HepG2 (cell line): ENCODE results near the gene ADAM8. TPM values are rescaled to one million over a fixed set of nuclear protein-coding genes. Genes with fewer than 3 reads are reported as not detected.

Experiments
- ATF1 ChIP-seq: IDR thresholded peaks from 2 replicates; pipeline ENCODE4 v1.6.1; 2016; ENCODE audit warnings: mild to moderate bottlenecking, control low read depth
- NFRKB ChIP-seq: fragments of 450-650 bp; IDR thresholded peaks from 2 replicates; pipeline ENCODE4 v1.6.1; 2017
- NR2F1 ChIP-seq, 2 experiments: fragments of 450-650 bp in 1 of 2; formaldehyde crosslinking in 1 of 2; IDR thresholded peaks; 2 replicates each; pipeline versions ENCODE4 v1.5.0 to v1.6.1; 2016 to 2020; ENCODE audit warnings: mild to moderate bottlenecking in 1 of 2, missing compliant biosample characterization in 1 of 2, missing genetic modification reagents in 1 of 2, moderate library complexity in 1 of 2
- PAX8 ChIP-seq: sonication (generic); formaldehyde crosslinking; IDR thresholded peaks from 2 replicates; pipeline ENCODE4 v1.8.0; 2022; ENCODE audit warnings: mild to moderate bottlenecking, missing genetic modification reagents, borderline replicate concordance
- RXRA ChIP-seq: sonication (generic); formaldehyde crosslinking; IDR thresholded peaks from 2 replicates; pipeline ENCODE4 v1.5.1; 2020; ENCODE audit warnings: missing genetic modification reagents
- ZBTB1 ChIP-seq: sonication (generic); formaldehyde crosslinking; IDR thresholded peaks from 2 replicates; pipeline ENCODE4 v1.4.0; 2020; ENCODE audit warnings: missing genetic modification reagents, borderline replicate concordance
- ZNF552 ChIP-seq: sonication (generic); formaldehyde crosslinking; IDR thresholded peaks from 2 replicates; pipeline ENCODE4 v1.9.0; 2022; ENCODE audit warnings: missing genetic modification reagents, mild to moderate bottlenecking, borderline replicate concordance
- polyA plus RNA-seq, 8 experiments: library from polyadenylated mRNA; depleted of rRNA in 3 of 8; stranded (reverse) in 7 of 8; unstranded in 1 of 8; fragments of >200 nt; fragmentation: Illumina TruSeq in 4 of 8; extraction: Trizol in 4 of 8; gene quantifications; 2 replicates each; pipeline versions ENCODE4 v1.2.1 to v1.2.3, GENCODE V29; 2011 to 2016; ENCODE audit warnings: low read depth in 4 of 8, missing spikeins in 1 of 8, mixed read lengths in 1 of 8; ENCODE audit not compliant: insufficient read depth in 1 of 8
- total RNA-seq, 5 experiments: library from RNA; depleted of rRNA; stranded (reverse); fragments of >200 nt; fragmentation: Illumina TruSeq; extraction: Trizol; gene quantifications; 2 replicates each; pipeline ENCODE4 v1.2.3, GENCODE V29; 2016; ENCODE audit warnings: low read depth in 1 of 5
- TF ChIP-seq, protein P1 (sequence below): IDR thresholded peaks from 2 replicates; pipeline ENCODE4 v1.6.1; 2012; ENCODE audit warnings: low read depth, low read length, improper control_type of control experiment
- TF ChIP-seq, protein P2 (sequence below): sonication (generic); formaldehyde crosslinking; IDR thresholded peaks from 2 replicates; pipeline ENCODE4 v1.4.0; 2020; ENCODE audit warnings: low read depth, missing genetic modification reagents
- TF ChIP-seq, protein P3 (sequence below): sonication (generic); formaldehyde crosslinking; IDR thresholded peaks from 2 replicates; pipeline ENCODE4 v1.4.0; 2020; ENCODE audit warnings: mild to moderate bottlenecking, missing genetic modification reagents
- TF ChIP-seq, protein P4 (sequence below): sonication (generic); formaldehyde crosslinking; IDR thresholded peaks from 2 replicates; pipeline ENCODE4 v1.5.0; 2020; ENCODE audit warnings: missing genetic modification reagents
- TF ChIP-seq, protein P5 (sequence below): sonication (generic); formaldehyde crosslinking; IDR thresholded peaks from 2 replicates; pipeline ENCODE4 v1.8.0; 2023; ENCODE audit warnings: mild to moderate bottlenecking, missing genetic modification reagents
- TF ChIP-seq, protein P6 (sequence below): sonication (generic); formaldehyde crosslinking; conservative IDR thresholded peaks from 2 replicates; pipeline ENCODE4 v1.8.1; 2023; ENCODE audit warnings: missing genetic modification reagents
- TF ChIP-seq, protein P7 (sequence below): sonication (generic); formaldehyde crosslinking; IDR thresholded peaks from 2 replicates; pipeline ENCODE4 v1.4.0; 2020; ENCODE audit warnings: missing genetic modification reagents
- TF ChIP-seq, protein P8 (sequence below): fragments of 450-650 bp; IDR thresholded peaks from 2 replicates; pipeline ENCODE4 v1.6.1; 2017

The ADAM8 gene
- total and polyA plus RNA-seq, 2 of the 13 experiments (the other 11 are each of a cell fraction or from before 2014, with no cell fraction given), result 0.24 to 0.93 TPM

DNA sequence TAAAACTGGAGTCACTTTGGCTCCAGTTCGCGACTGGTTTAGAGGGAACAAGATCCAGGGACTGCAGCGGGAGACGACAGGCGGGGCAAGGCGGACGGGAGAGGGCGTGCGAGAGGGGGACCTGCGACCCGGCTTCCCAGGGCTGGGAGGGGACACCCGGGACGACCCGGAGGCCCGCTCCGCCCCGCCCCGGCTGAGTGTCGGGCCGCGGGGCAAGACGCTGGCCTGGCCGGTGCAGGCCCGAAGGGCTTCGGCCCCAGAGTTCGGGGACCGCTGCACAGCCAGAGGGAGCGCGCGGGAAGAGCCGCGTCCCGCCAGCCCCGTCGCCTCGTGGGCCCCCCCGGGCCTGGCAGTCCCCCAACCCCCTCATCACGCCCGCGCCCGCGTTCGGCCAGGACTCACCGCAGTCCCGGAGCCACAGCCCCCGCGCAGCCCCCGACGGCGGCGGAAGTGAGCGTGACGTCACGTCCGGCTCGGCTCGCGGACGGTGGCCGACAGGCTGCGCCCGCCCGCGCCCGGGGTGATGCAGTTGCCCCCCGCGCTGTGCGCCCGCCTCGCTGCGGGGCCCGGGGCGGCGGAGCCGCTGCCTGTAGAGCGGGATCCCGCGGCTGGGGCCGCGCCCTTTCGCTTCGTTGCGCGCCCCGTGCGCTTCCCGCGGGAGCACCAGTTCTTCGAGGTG lies 31.9 kb upstream of the ADAM8 start, which contains the start of the genes TUBGCP2 and ZNF511 (continued):
- TF ChIP-seq, protein P1, sequence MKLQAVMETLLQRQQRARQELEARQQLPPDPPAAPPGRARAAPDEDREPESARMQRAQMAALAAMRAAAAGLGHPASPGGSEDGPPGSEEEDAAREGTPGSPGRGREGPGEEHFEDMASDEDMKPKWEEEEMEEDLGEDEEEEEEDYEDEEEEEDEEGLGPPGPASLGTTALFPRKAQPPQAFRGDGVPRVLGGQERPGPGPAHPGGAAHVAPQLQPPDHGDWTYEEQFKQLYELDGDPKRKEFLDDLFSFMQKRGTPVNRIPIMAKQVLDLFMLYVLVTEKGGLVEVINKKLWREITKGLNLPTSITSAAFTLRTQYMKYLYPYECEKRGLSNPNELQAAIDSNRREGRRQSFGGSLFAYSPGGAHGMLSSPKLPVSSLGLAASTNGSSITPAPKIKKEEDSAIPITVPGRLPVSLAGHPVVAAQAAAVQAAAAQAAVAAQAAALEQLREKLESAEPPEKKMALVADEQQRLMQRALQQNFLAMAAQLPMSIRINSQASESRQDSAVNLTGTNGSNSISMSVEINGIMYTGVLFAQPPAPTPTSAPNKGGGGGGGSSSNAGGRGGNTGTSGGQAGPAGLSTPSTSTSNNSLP, result no peak
- no peak for TF ChIP-seq NFRKB
- TF ChIP-seq, protein P2, sequence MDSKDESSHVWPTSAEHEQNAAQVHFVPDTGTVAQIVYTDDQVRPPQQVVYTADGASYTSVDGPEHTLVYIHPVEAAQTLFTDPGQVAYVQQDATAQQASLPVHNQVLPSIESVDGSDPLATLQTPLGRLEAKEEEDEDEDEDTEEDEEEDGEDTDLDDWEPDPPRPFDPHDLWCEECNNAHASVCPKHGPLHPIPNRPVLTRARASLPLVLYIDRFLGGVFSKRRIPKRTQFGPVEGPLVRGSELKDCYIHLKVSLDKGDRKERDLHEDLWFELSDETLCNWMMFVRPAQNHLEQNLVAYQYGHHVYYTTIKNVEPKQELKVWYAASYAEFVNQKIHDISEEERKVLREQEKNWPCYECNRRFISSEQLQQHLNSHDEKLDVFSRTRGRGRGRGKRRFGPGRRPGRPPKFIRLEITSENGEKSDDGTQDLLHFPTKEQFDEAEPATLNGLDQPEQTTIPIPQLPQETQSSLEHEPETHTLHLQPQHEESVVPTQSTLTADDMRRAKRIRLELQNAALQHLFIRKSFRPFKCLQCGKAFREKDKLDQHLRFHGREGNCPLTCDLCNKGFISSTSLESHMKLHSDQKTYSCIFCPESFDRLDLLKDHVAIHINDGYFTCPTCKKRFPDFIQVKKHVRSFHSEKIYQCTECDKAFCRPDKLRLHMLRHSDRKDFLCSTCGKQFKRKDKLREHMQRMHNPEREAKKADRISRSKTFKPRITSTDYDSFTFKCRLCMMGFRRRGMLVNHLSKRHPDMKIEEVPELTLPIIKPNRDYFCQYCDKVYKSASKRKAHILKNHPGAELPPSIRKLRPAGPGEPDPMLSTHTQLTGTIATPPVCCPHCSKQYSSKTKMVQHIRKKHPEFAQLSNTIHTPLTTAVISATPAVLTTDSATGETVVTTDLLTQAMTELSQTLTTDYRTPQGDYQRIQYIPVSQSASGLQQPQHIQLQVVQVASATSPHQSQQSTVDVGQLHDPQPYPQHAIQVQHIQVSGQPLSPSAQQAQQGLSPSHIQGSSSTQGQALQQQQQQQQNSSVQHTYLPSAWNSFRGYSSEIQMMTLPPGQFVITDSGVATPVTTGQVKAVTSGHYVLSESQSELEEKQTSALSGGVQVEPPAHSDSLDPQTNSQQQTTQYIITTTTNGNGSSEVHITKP, result no peak
- no peak for TF ChIP-seq NR2F1 (CRISPR knock-in tag; IDR thresholded peaks at IDR 0.05)
- TF ChIP-seq PAX8 (CRISPR knock-in tag), result no peak
- TF ChIP-seq, protein P3, sequence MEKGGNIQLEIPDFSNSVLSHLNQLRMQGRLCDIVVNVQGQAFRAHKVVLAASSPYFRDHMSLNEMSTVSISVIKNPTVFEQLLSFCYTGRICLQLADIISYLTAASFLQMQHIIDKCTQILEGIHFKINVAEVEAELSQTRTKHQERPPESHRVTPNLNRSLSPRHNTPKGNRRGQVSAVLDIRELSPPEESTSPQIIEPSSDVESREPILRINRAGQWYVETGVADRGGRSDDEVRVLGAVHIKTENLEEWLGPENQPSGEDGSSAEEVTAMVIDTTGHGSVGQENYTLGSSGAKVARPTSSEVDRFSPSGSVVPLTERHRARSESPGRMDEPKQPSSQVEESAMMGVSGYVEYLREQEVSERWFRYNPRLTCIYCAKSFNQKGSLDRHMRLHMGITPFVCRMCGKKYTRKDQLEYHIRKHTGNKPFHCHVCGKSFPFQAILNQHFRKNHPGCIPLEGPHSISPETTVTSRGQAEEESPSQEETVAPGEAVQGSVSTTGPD, result no peak
- TF ChIP-seq ZBTB1 (CRISPR knock-in tag), result no peak
- TF ChIP-seq, protein P4, sequence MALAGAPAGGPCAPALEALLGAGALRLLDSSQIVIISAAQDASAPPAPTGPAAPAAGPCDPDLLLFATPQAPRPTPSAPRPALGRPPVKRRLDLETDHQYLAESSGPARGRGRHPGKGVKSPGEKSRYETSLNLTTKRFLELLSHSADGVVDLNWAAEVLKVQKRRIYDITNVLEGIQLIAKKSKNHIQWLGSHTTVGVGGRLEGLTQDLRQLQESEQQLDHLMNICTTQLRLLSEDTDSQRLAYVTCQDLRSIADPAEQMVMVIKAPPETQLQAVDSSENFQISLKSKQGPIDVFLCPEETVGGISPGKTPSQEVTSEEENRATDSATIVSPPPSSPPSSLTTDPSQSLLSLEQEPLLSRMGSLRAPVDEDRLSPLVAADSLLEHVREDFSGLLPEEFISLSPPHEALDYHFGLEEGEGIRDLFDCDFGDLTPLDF (CRISPR knock-in tag), result peak; percentile 8; the same call in 1 of the 2 replicates
- no peak for TF ChIP-seq ZNF552
- TF ChIP-seq, protein P5, sequence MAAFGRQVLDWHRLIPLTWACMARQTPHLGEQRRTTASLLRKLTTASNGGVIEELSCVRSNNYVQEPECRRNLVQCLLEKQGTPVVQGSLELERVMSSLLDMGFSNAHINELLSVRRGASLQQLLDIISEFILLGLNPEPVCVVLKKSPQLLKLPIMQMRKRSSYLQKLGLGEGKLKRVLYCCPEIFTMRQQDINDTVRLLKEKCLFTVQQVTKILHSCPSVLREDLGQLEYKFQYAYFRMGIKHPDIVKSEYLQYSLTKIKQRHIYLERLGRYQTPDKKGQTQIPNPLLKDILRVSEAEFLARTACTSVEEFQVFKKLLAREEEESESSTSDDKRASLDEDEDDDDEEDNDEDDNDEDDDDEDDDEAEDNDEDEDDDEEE (CRISPR knock-in tag), result no peak
- TF ChIP-seq, protein P6, sequence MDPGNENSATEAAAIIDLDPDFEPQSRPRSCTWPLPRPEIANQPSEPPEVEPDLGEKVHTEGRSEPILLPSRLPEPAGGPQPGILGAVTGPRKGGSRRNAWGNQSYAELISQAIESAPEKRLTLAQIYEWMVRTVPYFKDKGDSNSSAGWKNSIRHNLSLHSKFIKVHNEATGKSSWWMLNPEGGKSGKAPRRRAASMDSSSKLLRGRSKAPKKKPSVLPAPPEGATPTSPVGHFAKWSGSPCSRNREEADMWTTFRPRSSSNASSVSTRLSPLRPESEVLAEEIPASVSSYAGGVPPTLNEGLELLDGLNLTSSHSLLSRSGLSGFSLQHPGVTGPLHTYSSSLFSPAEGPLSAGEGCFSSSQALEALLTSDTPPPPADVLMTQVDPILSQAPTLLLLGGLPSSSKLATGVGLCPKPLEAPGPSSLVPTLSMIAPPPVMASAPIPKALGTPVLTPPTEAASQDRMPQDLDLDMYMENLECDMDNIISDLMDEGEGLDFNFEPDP (CRISPR knock-in tag), result no peak
- TF ChIP-seq RXRA (CRISPR knock-in tag), result no peak
- TF ChIP-seq, protein P7, sequence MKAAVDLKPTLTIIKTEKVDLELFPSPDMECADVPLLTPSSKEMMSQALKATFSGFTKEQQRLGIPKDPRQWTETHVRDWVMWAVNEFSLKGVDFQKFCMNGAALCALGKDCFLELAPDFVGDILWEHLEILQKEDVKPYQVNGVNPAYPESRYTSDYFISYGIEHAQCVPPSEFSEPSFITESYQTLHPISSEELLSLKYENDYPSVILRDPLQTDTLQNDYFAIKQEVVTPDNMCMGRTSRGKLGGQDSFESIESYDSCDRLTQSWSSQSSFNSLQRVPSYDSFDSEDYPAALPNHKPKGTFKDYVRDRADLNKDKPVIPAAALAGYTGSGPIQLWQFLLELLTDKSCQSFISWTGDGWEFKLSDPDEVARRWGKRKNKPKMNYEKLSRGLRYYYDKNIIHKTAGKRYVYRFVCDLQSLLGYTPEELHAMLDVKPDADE (CRISPR knock-in tag), result no peak
- no peak for TF ChIP-seq ATF1 (CRISPR knock-in tag)
- TF ChIP-seq, protein P8, sequence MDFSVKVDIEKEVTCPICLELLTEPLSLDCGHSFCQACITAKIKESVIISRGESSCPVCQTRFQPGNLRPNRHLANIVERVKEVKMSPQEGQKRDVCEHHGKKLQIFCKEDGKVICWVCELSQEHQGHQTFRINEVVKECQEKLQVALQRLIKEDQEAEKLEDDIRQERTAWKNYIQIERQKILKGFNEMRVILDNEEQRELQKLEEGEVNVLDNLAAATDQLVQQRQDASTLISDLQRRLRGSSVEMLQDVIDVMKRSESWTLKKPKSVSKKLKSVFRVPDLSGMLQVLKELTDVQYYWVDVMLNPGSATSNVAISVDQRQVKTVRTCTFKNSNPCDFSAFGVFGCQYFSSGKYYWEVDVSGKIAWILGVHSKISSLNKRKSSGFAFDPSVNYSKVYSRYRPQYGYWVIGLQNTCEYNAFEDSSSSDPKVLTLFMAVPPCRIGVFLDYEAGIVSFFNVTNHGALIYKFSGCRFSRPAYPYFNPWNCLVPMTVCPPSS, result no peak
